ENCODE data around the gene OXER1. TPM values are rescaled to one million over a fixed set of nuclear protein-coding genes. Genes with fewer than 3 reads are reported as not detected.

The OXER1 gene
- total and polyA plus RNA-seq, 2 of the 13 experiments (the other 11 are each of a cell fraction or from before 2014, with no cell fraction given), result 8.0 to 9.0 TPM

GRCh38 chr2:42810971-42811811 is 47.3 kb upstream of the OXER1 start (continued):
- TF ChIP-seq PLRG1 (conservative IDR thresholded peaks at IDR 0.05), result no peak
- peak; percentile 20 for TF ChIP-seq HNF4A (CRISPR knock-in tag; IDR thresholded peaks at IDR 0.05)
- TF ChIP-seq, protein P1, sequence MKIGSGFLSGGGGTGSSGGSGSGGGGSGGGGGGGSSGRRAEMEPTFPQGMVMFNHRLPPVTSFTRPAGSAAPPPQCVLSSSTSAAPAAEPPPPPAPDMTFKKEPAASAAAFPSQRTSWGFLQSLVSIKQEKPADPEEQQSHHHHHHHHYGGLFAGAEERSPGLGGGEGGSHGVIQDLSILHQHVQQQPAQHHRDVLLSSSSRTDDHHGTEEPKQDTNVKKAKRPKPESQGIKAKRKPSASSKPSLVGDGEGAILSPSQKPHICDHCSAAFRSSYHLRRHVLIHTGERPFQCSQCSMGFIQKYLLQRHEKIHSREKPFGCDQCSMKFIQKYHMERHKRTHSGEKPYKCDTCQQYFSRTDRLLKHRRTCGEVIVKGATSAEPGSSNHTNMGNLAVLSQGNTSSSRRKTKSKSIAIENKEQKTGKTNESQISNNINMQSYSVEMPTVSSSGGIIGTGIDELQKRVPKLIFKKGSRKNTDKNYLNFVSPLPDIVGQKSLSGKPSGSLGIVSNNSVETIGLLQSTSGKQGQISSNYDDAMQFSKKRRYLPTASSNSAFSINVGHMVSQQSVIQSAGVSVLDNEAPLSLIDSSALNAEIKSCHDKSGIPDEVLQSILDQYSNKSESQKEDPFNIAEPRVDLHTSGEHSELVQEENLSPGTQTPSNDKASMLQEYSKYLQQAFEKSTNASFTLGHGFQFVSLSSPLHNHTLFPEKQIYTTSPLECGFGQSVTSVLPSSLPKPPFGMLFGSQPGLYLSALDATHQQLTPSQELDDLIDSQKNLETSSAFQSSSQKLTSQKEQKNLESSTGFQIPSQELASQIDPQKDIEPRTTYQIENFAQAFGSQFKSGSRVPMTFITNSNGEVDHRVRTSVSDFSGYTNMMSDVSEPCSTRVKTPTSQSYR (CRISPR knock-in tag; IDR thresholded peaks at IDR 0.05; ENCODE audit: borderline replicate concordance), result no peak
- TF ChIP-seq FOXJ3 (CRISPR knock-in tag; IDR thresholded peaks at IDR 0.05; ENCODE audit: borderline replicate concordance), result no peak
- TF ChIP-seq ZNF768 (CRISPR knock-in tag; IDR thresholded peaks at IDR 0.05), result peak; percentile 74; the same call in 1 of the 2 replicates
- no peak; the same call in 1 of the 2 replicates for TF ChIP-seq ZNF30 (CRISPR knock-in tag; IDR thresholded peaks at IDR 0.05)
- TF ChIP-seq MXD1 (CRISPR knock-in tag; IDR thresholded peaks at IDR 0.05), result 0 out of 2 replicates have a peak, but pooled peaks have one; percentile 46
- TF ChIP-seq ZBTB7B (CRISPR knock-in tag; IDR thresholded peaks at IDR 0.05), result no peak; the same call in 1 of the 2 replicates
- no peak; a peak in 1 of 4 replicates for TF ChIP-seq KLF16 (CRISPR knock-in tag; IDR thresholded peaks at IDR 0.05)
- TF ChIP-seq ZNF777 (CRISPR knock-in tag; IDR thresholded peaks at IDR 0.05), result peak; percentile 85
- TF ChIP-seq, protein P2, sequence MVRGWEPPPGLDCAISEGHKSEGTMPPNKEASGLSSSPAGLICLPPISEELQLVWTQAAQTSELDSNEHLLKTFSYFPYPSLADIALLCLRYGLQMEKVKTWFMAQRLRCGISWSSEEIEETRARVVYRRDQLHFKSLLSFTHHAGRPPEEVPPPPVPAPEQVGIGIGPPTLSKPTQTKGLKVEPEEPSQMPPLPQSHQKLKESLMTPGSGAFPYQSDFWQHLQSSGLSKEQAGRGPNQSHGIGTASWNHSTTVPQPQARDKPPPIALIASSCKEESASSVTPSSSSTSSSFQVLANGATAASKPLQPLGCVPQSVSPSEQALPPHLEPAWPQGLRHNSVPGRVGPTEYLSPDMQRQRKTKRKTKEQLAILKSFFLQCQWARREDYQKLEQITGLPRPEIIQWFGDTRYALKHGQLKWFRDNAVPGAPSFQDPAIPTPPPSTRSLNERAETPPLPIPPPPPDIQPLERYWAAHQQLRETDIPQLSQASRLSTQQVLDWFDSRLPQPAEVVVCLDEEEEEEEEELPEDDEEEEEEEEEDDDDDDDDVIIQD (CRISPR knock-in tag; IDR thresholded peaks at IDR 0.05; ENCODE audit: low read depth), result 0 out of 2 replicates have a peak, but pooled peaks have one; percentile 11
- no peak for TF ChIP-seq FOXA3 (CRISPR knock-in tag; IDR thresholded peaks at IDR 0.05)
- TF ChIP-seq KLF11 (CRISPR knock-in tag; IDR thresholded peaks at IDR 0.05), result no peak
- TF ChIP-seq ASH2L (IDR thresholded peaks at IDR 0.05; ENCODE audit: insufficient read length, low read depth, low read length), result no peak
- TF ChIP-seq ZFP1 (CRISPR knock-in tag; IDR thresholded peaks at IDR 0.05), result no peak
- TF ChIP-seq SRSF4 (IDR thresholded peaks at IDR 0.05; ENCODE audit: low read depth, low read length, poor library complexity, severe bottlenecking), result no peak
- TF ChIP-seq RBFOX2 (IDR thresholded peaks at IDR 0.05; ENCODE audit: low read depth, low read length), result no peak
- TF ChIP-seq, protein P3, sequence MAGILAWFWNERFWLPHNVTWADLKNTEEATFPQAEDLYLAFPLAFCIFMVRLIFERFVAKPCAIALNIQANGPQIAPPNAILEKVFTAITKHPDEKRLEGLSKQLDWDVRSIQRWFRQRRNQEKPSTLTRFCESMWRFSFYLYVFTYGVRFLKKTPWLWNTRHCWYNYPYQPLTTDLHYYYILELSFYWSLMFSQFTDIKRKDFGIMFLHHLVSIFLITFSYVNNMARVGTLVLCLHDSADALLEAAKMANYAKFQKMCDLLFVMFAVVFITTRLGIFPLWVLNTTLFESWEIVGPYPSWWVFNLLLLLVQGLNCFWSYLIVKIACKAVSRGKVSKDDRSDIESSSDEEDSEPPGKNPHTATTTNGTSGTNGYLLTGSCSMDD (CRISPR knock-in tag; IDR thresholded peaks at IDR 0.05), result no peak
- no peak for TF ChIP-seq BORCS8-MEF2B (CRISPR knock-in tag; IDR thresholded peaks at IDR 0.05)
- 0 out of 2 replicates have a peak, but pooled peaks have one; percentile 54 for TF ChIP-seq ZNF678 (CRISPR knock-in tag; IDR thresholded peaks at IDR 0.05)
- TF ChIP-seq, protein P4, sequence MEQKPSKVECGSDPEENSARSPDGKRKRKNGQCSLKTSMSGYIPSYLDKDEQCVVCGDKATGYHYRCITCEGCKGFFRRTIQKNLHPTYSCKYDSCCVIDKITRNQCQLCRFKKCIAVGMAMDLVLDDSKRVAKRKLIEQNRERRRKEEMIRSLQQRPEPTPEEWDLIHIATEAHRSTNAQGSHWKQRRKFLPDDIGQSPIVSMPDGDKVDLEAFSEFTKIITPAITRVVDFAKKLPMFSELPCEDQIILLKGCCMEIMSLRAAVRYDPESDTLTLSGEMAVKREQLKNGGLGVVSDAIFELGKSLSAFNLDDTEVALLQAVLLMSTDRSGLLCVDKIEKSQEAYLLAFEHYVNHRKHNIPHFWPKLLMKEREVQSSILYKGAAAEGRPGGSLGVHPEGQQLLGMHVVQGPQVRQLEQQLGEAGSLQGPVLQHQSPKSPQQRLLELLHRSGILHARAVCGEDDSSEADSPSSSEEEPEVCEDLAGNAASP (CRISPR knock-in tag; IDR thresholded peaks at IDR 0.05; ENCODE audit: borderline replicate concordance), result no peak
- no peak for TF ChIP-seq NBN (conservative IDR thresholded peaks at IDR 0.05)
- TF ChIP-seq KDM1A (CRISPR knock-in tag; IDR thresholded peaks at IDR 0.05), result no peak
- no peak for TF ChIP-seq SRSF9 (IDR thresholded peaks at IDR 0.05; ENCODE audit: borderline replicate concordance, insufficient read depth, low read depth, low read length, poor library complexity, severe bottlenecking)
